Esophagus muscularis mucosa (tissue), 4 donors: Measurements from ENCODE around the gene TAGAP. TPM values are rescaled to one million over a fixed set of nuclear protein-coding genes. Genes with fewer than 3 reads are reported as not detected.

Experiments used
- DNase-seq: peaks from one replicate; pipeline ENCODE4 v3.0.0-alpha.2; 2017; ENCODE audit errors: extremely low spot score
- H3K27ac ChIP-seq, 4 donors: fragments of 200-600 bp; sonication (generic); replicated peaks in 1 of 4; 1 replicate in 3 of 4; 2 replicates in 1 of 4; pipeline ENCODE4 v1.5.1; 2016 to 2019; ENCODE audit warnings: mild to moderate bottlenecking in 1 of 4
- H3K27me3 ChIP-seq, 4 donors: fragments of 200-600 bp; sonication (generic); one replicate each; pipeline versions ENCODE4 v1.5.1 to v1.6.0; 2016 to 2019
- H3K36me3 ChIP-seq, 4 donors: fragments of 200-600 bp; sonication (generic); one replicate each; pipeline ENCODE4 v1.5.1; 2016 to 2019
- H3K4me1 ChIP-seq, 4 donors: fragments of 200-600 bp; sonication (generic); one replicate each; pipeline ENCODE4 v1.5.1; 2016 to 2019
- H3K4me3 ChIP-seq, 4 donors: fragments of 200-600 bp; sonication (generic); 1 replicate in 2 of 4; 2 replicates in 2 of 4; pipeline ENCODE4 v1.5.1; 2016 to 2019; ENCODE audit warnings: mild to moderate bottlenecking in 4 of 4, moderate library complexity in 1 of 4
- H3K9me3 ChIP-seq, 4 donors: fragments of 200-600 bp; sonication (generic); 1 replicate in 3 of 4; 2 replicates in 1 of 4; pipeline ENCODE4 v1.5.1; 2016 to 2019
- EP300 ChIP-seq: sonication (generic); formaldehyde crosslinking; IDR thresholded peaks from one replicate; pipeline ENCODE4 v1.6.1; 2017; ENCODE audit warnings: antibody characterized with exemption
- POLR2A ChIP-seq: fragments of 450-650 bp; IDR thresholded peaks from one replicate; pipeline ENCODE4 v1.6.1; 2017; ENCODE audit warnings: antibody characterized with exemption, moderate library complexity, mild to moderate bottlenecking, low read depth
- POLR2AphosphoS5 ChIP-seq, 2 donors: sonication (generic); formaldehyde crosslinking; IDR thresholded peaks; one replicate each; pipeline ENCODE4 v1.6.1; 2017; ENCODE audit warnings: antibody characterized with exemption in 2 of 2
- WGBS: methylation state at CpG from one replicate; pipeline ENCODE4 v1.1.5; 2018; 5-methylcytosine and 5-hydroxymethylcytosine counted together
- intact Hi-C: fragments of 100-400 bp; cut with DNase I; formaldehyde crosslinking; loops from one replicate; pipeline ENCODE4 v1.15.1; 2023
- total RNA-seq, 4 donors: library from RNA; depleted of rRNA; stranded (reverse); fragments of >200 nt; gene quantifications; one replicate each; pipeline versions ENCODE4 v1.1.0 to v1.2.1, GENCODE V29; 2016
- TF ChIP-seq, protein P1 (sequence below), 3 experiments: fragments of 200-600 bp in 2 of 3; fragments of 450-650 bp in 1 of 3; sonication (generic) in 2 of 3; IDR thresholded peaks; one replicate each; pipeline ENCODE4 v1.5.1; 2017 to 2019; ENCODE audit warnings: antibody characterized with exemption in 3 of 3, mild to moderate bottlenecking in 2 of 3, moderate library complexity in 1 of 3

TAGAP gene
- total RNA-seq, 4 donors from 2014 or later: 1.5 to 3.0 (median 1.9) TPM

DNA sequence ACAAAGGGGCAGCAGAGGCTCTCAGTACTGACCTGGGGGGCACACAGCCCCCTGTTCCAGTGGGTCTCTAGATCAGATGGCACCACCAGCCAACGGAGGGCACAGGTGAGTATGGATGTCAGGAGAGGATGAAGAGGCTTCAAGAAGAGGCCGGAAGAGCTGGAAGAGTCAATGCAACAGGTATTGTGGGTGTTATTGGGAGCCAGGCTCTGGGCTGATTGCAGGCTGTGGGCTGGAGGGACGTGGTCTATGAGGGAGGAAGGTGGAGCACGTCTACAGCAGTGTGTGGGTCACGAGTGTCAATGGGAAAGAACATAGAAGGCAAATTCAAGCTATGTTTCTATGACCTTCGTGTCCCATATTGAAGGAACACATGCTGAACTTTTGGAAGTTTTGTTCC is 18.8 kb upstream of the TAGAP start:
- Histone ChIP-seq H3K27ac (no peak overlapping the region), H3K9me3 (peaks cover 0 to 3% (median 0%) of the 10 kb centered on the region in 4 donors), H3K4me1 (peaks cover 0 to 20% (median 11%) of the 10 kb centered on the region in 4 donors), H3K27me3 (peaks cover 0 to 8% (median 0%) of the 10 kb centered on the region in 4 donors), H3K36me3 (no peaks in the 10 kb centered on the region), H3K4me3 (no peak overlapping the region)
- no peak for DNase-seq
- WGBS: 85% methylated on average over 6 of the region's 6 CpGs
- TF ChIP-seq POLR2A: no peak
- TF ChIP-seq, protein P1, sequence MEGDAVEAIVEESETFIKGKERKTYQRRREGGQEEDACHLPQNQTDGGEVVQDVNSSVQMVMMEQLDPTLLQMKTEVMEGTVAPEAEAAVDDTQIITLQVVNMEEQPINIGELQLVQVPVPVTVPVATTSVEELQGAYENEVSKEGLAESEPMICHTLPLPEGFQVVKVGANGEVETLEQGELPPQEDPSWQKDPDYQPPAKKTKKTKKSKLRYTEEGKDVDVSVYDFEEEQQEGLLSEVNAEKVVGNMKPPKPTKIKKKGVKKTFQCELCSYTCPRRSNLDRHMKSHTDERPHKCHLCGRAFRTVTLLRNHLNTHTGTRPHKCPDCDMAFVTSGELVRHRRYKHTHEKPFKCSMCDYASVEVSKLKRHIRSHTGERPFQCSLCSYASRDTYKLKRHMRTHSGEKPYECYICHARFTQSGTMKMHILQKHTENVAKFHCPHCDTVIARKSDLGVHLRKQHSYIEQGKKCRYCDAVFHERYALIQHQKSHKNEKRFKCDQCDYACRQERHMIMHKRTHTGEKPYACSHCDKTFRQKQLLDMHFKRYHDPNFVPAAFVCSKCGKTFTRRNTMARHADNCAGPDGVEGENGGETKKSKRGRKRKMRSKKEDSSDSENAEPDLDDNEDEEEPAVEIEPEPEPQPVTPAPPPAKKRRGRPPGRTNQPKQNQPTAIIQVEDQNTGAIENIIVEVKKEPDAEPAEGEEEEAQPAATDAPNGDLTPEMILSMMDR (IDR thresholded peaks at IDR 0.05): no peak
- intact Hi-C loops: no loop called here

DNA sequence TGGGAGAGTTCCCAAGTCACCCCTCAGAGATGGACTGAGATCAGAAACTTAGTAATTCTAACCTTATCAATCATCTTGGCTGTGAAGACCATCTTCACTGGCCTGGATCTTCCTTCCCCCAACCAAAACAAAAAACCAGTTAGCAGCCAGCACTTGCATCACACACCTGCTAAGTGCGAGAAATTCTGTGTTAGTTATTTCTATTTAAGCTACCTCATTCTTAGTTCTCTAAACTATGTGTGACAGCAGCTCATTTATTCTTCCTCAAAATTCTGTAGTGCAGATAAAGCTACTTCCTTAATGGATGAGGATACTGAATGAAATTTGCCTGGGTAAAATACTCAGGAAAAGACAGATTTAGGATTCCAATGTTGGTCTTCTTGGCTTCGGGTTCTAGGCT is 18.2 kb upstream of the TAGAP start:
- intact Hi-C loops: no loop called here
- TF ChIP-seq EP300 (no peak), POLR2A (no peak), POLR2AphosphoS5 (IDR thresholded peaks at IDR 0.05) (no peak)
- TF ChIP-seq, protein P1 (IDR thresholded peaks at IDR 0.05): no peak
- peaks cover 0 to 8% (median 0%) of the 10 kb centered on the region in 4 donors for H3K27me3 ChIP-seq
- H3K36me3 ChIP-seq: no peaks in the 10 kb centered on the region
- 68% methylated on average over 2 of the region's 2 CpGs for WGBS
- H3K9me3 ChIP-seq: peaks cover 0 to 3% (median 0%) of the 10 kb centered on the region in 4 donors
- DNase-seq: no peak
- peaks cover 0 to 20% (median 11%) of the 10 kb centered on the region in 4 donors for H3K4me1 ChIP-seq
- peak overlapping the region in 1 of 4 donors; percentile 20 for H3K27ac ChIP-seq
- no peak overlapping the region for H3K4me3 ChIP-seq

DNA sequence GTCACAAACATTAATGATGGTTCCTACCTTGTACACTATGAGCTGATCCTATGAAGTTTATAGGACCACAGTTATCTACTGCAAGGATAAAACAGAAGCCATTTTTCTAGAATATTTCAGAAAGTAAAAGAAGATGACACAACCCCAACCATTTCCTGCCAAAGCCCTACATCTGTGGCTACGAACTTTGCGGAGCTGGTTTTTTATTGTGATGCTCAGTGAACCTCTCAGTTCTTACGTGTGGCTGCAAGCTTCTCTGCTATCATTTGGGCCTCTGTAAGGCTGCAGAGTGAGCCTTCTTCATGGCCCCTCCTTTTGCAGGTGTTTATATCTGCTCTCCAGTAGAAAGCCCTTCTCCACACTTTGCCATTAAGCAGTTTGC is 17.8 kb upstream of the TAGAP start:
- H3K27ac ChIP-seq: peak overlapping the region in 1 of 4 donors; percentile 20
- intact Hi-C loops: no loop called here
- H3K9me3 ChIP-seq: peaks cover 0 to 3% (median 0%) of the 10 kb centered on the region in 4 donors
- DNase-seq: no peak
- H3K36me3 ChIP-seq: no peaks in the 10 kb centered on the region
- 79% methylated on average over 3 of the region's 3 CpGs for WGBS
- peaks cover 0 to 20% (median 11%) of the 10 kb centered on the region in 4 donors for H3K4me1 ChIP-seq
- TF ChIP-seq, protein P1 (IDR thresholded peaks at IDR 0.05): no peak
- no peak for TF ChIP-seq POLR2A
- no peak for TF ChIP-seq EP300
- no peak for TF ChIP-seq POLR2AphosphoS5 (IDR thresholded peaks at IDR 0.05)
- H3K4me3 ChIP-seq: no peak overlapping the region
- peaks cover 0 to 10% (median 0%) of the 10 kb centered on the region in 4 donors for H3K27me3 ChIP-seq

DNA sequence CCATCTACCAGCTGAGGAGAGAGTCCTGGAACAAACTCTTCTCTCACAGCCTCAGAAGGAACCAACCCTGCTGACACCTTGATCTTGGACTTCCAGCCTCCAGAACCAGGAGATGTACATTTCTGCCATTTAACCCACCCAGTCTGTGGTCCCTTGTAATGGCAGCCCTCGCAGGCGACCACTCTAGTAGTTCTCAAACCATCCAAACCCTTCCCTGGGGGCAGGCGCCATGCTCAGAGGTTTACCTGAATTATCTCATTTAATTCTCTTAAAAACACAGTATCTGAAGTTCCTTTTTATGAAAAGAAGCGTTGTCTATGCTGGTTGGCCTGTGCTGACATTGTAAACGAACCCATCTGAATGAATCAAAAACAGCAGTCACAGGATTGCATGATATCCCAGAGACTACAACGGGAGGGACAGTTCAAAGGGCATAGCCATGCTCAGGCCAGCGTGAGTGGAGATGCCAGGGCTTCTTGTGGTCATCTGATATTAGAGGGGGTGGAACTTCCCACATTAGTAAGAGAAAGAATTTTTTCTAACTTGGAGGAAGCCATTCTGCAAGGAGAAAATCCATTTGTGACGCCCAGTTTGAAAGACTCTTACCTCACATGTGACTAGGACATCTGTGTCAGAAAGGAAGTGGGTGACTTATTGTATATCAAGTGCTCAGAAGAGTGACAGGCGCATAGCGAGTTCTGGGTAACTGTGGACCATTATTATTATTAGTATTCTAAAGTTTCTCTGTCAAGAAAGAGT is 17.2 kb upstream of the TAGAP start:
- Histone ChIP-seq H3K4me3 (no peak overlapping the region), H3K9me3 (peaks cover 0 to 3% (median 0%) of the 10 kb centered on the region in 4 donors), H3K27ac (peak overlapping the region in 1 of 4 donors; percentile 44), H3K36me3 (no peaks in the 10 kb centered on the region), H3K27me3 (peaks cover 0 to 13% (median 0%) of the 10 kb centered on the region in 4 donors), H3K4me1 (peaks cover 0 to 18% (median 11%) of the 10 kb centered on the region in 4 donors)
- intact Hi-C loops: no loop called here
- DNase-seq: no peak
- TF ChIP-seq, protein P1 (IDR thresholded peaks at IDR 0.05): no peak
- TF ChIP-seq EP300 (no peak), POLR2AphosphoS5 (IDR thresholded peaks at IDR 0.05) (no peak), POLR2A (no peak)
- WGBS: 85% methylated on average over 10 of the region's 10 CpGs
